Neuronal stem cell (in vitro differentiated cells): Measurements from ENCODE around the gene AGK.

ENCODE experiments used
- DNase-seq: peaks from one replicate; pipeline ENCODE4 v3.0.0-alpha.2; 2013; ENCODE audit warnings: low spot score
- H2AFZ ChIP-seq: one replicate; pipeline ENCODE4 v1.6.1; 2013; ENCODE audit warnings: mild to moderate bottlenecking, low read length, inconsistent platforms
- H2AK5ac ChIP-seq: 2 replicates; pipeline ENCODE4 v1.6.1; 2013; ENCODE audit warnings: low read depth, mild to moderate bottlenecking, inconsistent platforms, low read length, moderate library complexity, mixed read lengths
- H2BK120ac ChIP-seq: 2 replicates; pipeline ENCODE4 v1.6.1; 2013; ENCODE audit warnings: low read depth, mild to moderate bottlenecking, inconsistent platforms, low read length, moderate library complexity, mixed read lengths
- H2BK12ac ChIP-seq: one replicate; pipeline ENCODE4 v1.6.1; 2013; ENCODE audit warnings: low read length, inconsistent platforms
- H2BK15ac ChIP-seq: 2 replicates; pipeline ENCODE4 v1.6.1; 2013; ENCODE audit warnings: mild to moderate bottlenecking, low read length, inconsistent platforms, mixed read lengths
- H2BK5ac ChIP-seq: one replicate; pipeline ENCODE4 v1.6.1; 2013; ENCODE audit warnings: inconsistent platforms, mild to moderate bottlenecking, low read length, moderate library complexity
- H3K14ac ChIP-seq: one replicate; pipeline ENCODE4 v1.6.1; 2013; ENCODE audit warnings: low read length, inconsistent platforms
- H3K18ac ChIP-seq: 2 replicates; pipeline ENCODE4 v1.6.1; 2013; ENCODE audit warnings: low read length, inconsistent platforms
- H3K23ac ChIP-seq: 2 replicates; pipeline ENCODE4 v1.6.1; 2013; ENCODE audit warnings: low read depth, mild to moderate bottlenecking, mixed read lengths, low read length, inconsistent platforms; ENCODE audit not compliant: poor library complexity
- H3K27ac ChIP-seq: replicated peaks from 3 replicates; pipeline ENCODE4 v1.5.1; 2013; ENCODE audit warnings: low read length, inconsistent platforms
- H3K27me3 ChIP-seq, 3 experiments: 2 replicates each; pipeline ENCODE4 v1.6.1; 2013; ENCODE audit warnings: low read length in 3 of 3, mild to moderate bottlenecking in 2 of 3, inconsistent platforms in 1 of 3, low read depth in 1 of 3, mixed read lengths in 1 of 3, moderate library complexity in 1 of 3; ENCODE audit not compliant: control insufficient read depth in 3 of 3, insufficient read depth in 3 of 3
- H3K36me3 ChIP-seq, 2 donors: replicated peaks in 1 of 2; 2 replicates each; pipeline ENCODE4 v1.6.1; 2013; ENCODE audit warnings: low read length in 2 of 2; ENCODE audit not compliant: control insufficient read depth in 2 of 2, insufficient read depth in 2 of 2
- H3K4ac ChIP-seq: 2 replicates; pipeline ENCODE4 v1.6.1; 2013; ENCODE audit warnings: inconsistent platforms, mild to moderate bottlenecking, low read length, moderate library complexity
- H3K4me1 ChIP-seq, 2 donors: 1 replicate in 1 of 2; 2 replicates in 1 of 2; pipeline ENCODE4 v1.6.1; 2013; ENCODE audit warnings: low read length in 2 of 2, low read depth in 1 of 2; ENCODE audit not compliant: control insufficient read depth in 2 of 2, insufficient read depth in 1 of 2
- H3K4me2 ChIP-seq: one replicate; pipeline ENCODE4 v1.6.1; 2013; ENCODE audit warnings: mild to moderate bottlenecking, low read length, inconsistent platforms; ENCODE audit not compliant: insufficient read depth, poor library complexity, severe bottlenecking
- H3K4me3 ChIP-seq, 2 donors: 2 replicates each; pipeline ENCODE4 v1.5.1; 2013; ENCODE audit warnings: low read length in 2 of 2, mild to moderate bottlenecking in 2 of 2, inconsistent platforms in 1 of 2, moderate library complexity in 1 of 2
- H3K79me1 ChIP-seq: one replicate; pipeline ENCODE4 v1.6.1; 2013; ENCODE audit warnings: low read depth, mild to moderate bottlenecking, inconsistent platforms, low read length, moderate library complexity
- H3K9ac ChIP-seq: one replicate; pipeline ENCODE4 v1.6.1; 2013; ENCODE audit warnings: mild to moderate bottlenecking, low read depth, low read length, inconsistent platforms; ENCODE audit not compliant: poor library complexity
- H3K9me3 ChIP-seq, 2 donors: replicated peaks in 1 of 2; 2 replicates each; pipeline versions ENCODE3 to v1.6.1; 2013; ENCODE audit warnings: low read length in 2 of 2, mild to moderate bottlenecking in 2 of 2, inconsistent platforms in 1 of 2, low read depth in 1 of 2, mixed read lengths in 1 of 2, moderate library complexity in 1 of 2; ENCODE audit not compliant: control insufficient read depth in 2 of 2, insufficient read depth in 1 of 2
- H4K8ac ChIP-seq: one replicate; pipeline ENCODE4 v1.6.1; 2013; ENCODE audit warnings: low read depth, mild to moderate bottlenecking, inconsistent platforms, low read length, moderate library complexity
- H4K91ac ChIP-seq: one replicate; pipeline ENCODE4 v1.6.1; 2013; ENCODE audit warnings: low read length, low read depth, mild to moderate bottlenecking, inconsistent platforms; ENCODE audit not compliant: poor library complexity
- WGBS, 2 donors: extraction: QIAGEN DNeasy Blood & Tissue Kit; methylation state at CpG; one replicate each; pipeline ENCODE4 v1.1.7; 2013; ENCODE audit warnings: missing lambda C conversion rate in 2 of 2, mixed read lengths in 1 of 2; ENCODE audit not compliant: insufficient read length in 2 of 2, insufficient replicate concordance in 1 of 2; ENCODE audit errors: extremely low coverage in 2 of 2; 5-methylcytosine and 5-hydroxymethylcytosine counted together

Gene AGK

GRCh38 chr7:141522657-141523342 is 28.4 kb upstream of the AGK start:
- Histone ChIP-seq H4K91ac (no peak overlapping the region), H2AFZ (no peak overlapping the region), H2BK120ac (no peak overlapping the region), H3K4me1 (no peaks in the 10 kb centered on the region), H3K9me3 (no peaks in the 10 kb centered on the region), H3K9ac (no peak overlapping the region), H4K8ac (no peak overlapping the region), H2BK15ac (no peak overlapping the region), H3K4me2 (no peak overlapping the region), H3K27ac (no peak overlapping the region), H3K36me3 (no peaks in the 10 kb centered on the region), H3K79me1 (no peaks in the 10 kb centered on the region), H3K18ac (no peak overlapping the region), H3K23ac (no peak overlapping the region), H2BK12ac (no peak overlapping the region), H2BK5ac (no peak overlapping the region), H3K4me3 (no peak overlapping the region), H2AK5ac (no peak overlapping the region), H3K27me3 (no peaks in the 10 kb centered on the region), H3K14ac (no peak overlapping the region), H3K4ac (no peak overlapping the region)
- no peak for DNase-seq
- no CpG with 5 or more reads among the region's 3 CpGs for WGBS, 2 donors

GRCh38 chr7:141525973-141526514 is 25.2 kb upstream of the AGK start:
- no peak overlapping the region for H3K18ac ChIP-seq
- no peak overlapping the region for H3K27ac ChIP-seq
- H3K27me3 ChIP-seq, result no peaks in the 10 kb centered on the region
- no peak overlapping the region for H2AFZ ChIP-seq
- H3K23ac ChIP-seq, result no peak overlapping the region
- H2BK120ac ChIP-seq, result no peak overlapping the region
- H4K8ac ChIP-seq, result no peak overlapping the region
- no peak for DNase-seq
- H2BK12ac ChIP-seq, result no peak overlapping the region
- H2AK5ac ChIP-seq, result no peak overlapping the region
- H3K4ac ChIP-seq, result no peak overlapping the region
- H3K9ac ChIP-seq, result no peak overlapping the region
- no peaks in the 10 kb centered on the region for H3K36me3 ChIP-seq
- no peak overlapping the region for H4K91ac ChIP-seq
- no peak overlapping the region for H3K4me2 ChIP-seq
- no peaks in the 10 kb centered on the region for H3K9me3 ChIP-seq
- no peaks in the 10 kb centered on the region for H3K79me1 ChIP-seq
- no peak overlapping the region for H2BK15ac ChIP-seq
- no peak overlapping the region for H3K4me3 ChIP-seq
- H3K4me1 ChIP-seq, result no peaks in the 10 kb centered on the region
- no peak overlapping the region for H3K14ac ChIP-seq
- no peak overlapping the region for H2BK5ac ChIP-seq

- Histone ChIP-seq H2BK5ac (no peak overlapping the region), H3K23ac (no peak overlapping the region), H3K14ac (no peak overlapping the region), H4K91ac (no peak overlapping the region), H3K4me1 (no peaks in the 10 kb centered on the region), H3K9me3 (no peaks in the 10 kb centered on the region), H2BK12ac (no peak overlapping the region), H3K4me3 (no peak overlapping the region), H2AFZ (no peak overlapping the region), H3K27me3 (no peaks in the 10 kb centered on the region), H3K27ac (no peak overlapping the region), H3K9ac (no peak overlapping the region), H3K4ac (no peak overlapping the region), H3K79me1 (no peaks in the 10 kb centered on the region), H4K8ac (no peak overlapping the region), H2BK120ac (no peak overlapping the region), H2AK5ac (no peak overlapping the region), H3K36me3 (no peaks in the 10 kb centered on the region), H3K18ac (no peak overlapping the region), H3K4me2 (no peak overlapping the region), H2BK15ac (no peak overlapping the region)
- DNase-seq, result no peak
- WGBS, 2 donors, result no CpG with 5 or more reads among the region's 4 CpGs
Observed at GRCh38 chr7:141527076-141527475, 24.1 kb upstream of the AGK start.

- H3K27ac ChIP-seq, result no peak overlapping the region
- H2BK15ac ChIP-seq, result no peak overlapping the region
- no peak overlapping the region for H3K4me3 ChIP-seq
- H3K4ac ChIP-seq, result no peak overlapping the region
- no peaks in the 10 kb centered on the region for H3K9me3 ChIP-seq
- H3K27me3 ChIP-seq, result no peaks in the 10 kb centered on the region
- no peaks in the 10 kb centered on the region for H3K79me1 ChIP-seq
- H3K9ac ChIP-seq, result no peak overlapping the region
- no peak overlapping the region for H2AFZ ChIP-seq
- no peak overlapping the region for H2BK12ac ChIP-seq
- H2BK5ac ChIP-seq, result no peak overlapping the region
- no peaks in the 10 kb centered on the region for H3K36me3 ChIP-seq
- no peak overlapping the region for H2BK120ac ChIP-seq
- no peak overlapping the region for H3K23ac ChIP-seq
- H4K91ac ChIP-seq, result no peak overlapping the region
- H4K8ac ChIP-seq, result no peak overlapping the region
- WGBS, 2 donors, result no CpG with 5 or more reads among the region's 3 CpGs
- no peak overlapping the region for H3K4me2 ChIP-seq
- H3K18ac ChIP-seq, result no peak overlapping the region
- H3K14ac ChIP-seq, result no peak overlapping the region
- DNase-seq, result no peak
- H3K4me1 ChIP-seq, result peaks cover 0 to 2% of the 10 kb centered on the region in 2 donors
- no peak overlapping the region for H2AK5ac ChIP-seq
Observed at GRCh38 chr7:141528399-141528798, 22.8 kb upstream of the AGK start.
